GM19351 (cell line): ENCODE measurements around the gene TPSAB1.
"Not testable (repeated sequence)": the region's sequence is repeated elsewhere in the genome, so short reads cannot be mapped to it uniquely, and the experiment has no call there.

Source experiments
- ATAC-seq: cut with Tn5 transposase; IDR thresholded peaks from one replicate; pipeline ENCODE4 v1.9.1; 2021; ENCODE audit warnings: mild to moderate bottlenecking, moderate library complexity; ENCODE audit not compliant: unreplicated experiment

The TPSAB1 gene

GRCh38 chr16:1244881-1245280 is 4.4 kb downstream of the TPSAB1 start:
- ATAC-seq, result no peak

- ATAC-seq, result no peak
Measured at GRCh38 chr16:1245452-1246020, 5.0 kb downstream of the TPSAB1 start.

GRCh38 chr16:1247903-1248537 is 7.5 kb downstream of the TPSAB1 start:
- ATAC-seq, result not testable (repeated sequence)

GRCh38 chr16:1249031-1249755 is 8.7 kb downstream of the TPSAB1 start:
- not testable (repeated sequence) for ATAC-seq

GRCh38 chr16:1253701-1254364 is 13.3 kb downstream of the TPSAB1 start:
- ATAC-seq, result not testable (repeated sequence)

GRCh38 chr16:1254821-1255220 is 14.3 kb downstream of the TPSAB1 start:
- not testable (repeated sequence) for ATAC-seq

- ATAC-seq, result not testable (repeated sequence)
Measured at GRCh38 chr16:1255276-1256122, 15.0 kb downstream of the TPSAB1 start, which contains the start of gene TPSD1. Gene TPSD1 (plus strand): TSS chr16:1256069. CDS start chr16:1256281, 212 bp downstream.

DNA sequence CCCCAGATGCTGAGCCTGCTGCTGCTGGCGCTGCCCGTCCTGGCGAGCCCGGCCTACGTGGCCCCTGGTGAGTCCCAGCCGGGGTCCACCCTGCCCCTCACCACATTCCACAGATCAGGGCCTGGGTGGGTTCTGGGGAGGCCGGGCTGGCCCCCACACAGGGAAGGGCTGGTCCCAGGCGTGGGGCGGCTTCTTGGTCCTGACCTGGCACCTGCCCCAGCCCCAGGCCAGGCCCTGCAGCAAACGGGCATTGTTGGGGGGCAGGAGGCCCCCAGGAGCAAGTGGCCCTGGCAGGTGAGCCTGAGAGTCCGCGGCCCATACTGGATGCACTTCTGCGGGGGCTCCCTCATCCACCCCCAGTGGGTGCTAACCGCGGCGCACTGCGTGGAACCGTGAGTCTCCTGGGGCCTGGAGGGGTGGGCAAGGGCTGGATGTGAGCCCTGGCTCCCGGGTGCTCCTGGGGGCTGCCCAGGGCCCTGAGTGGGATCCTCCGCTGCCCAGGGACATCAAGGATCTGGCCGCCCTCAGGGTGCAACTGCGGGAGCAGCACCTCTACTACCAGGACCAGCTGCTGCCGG is 15.9 kb downstream of the TPSAB1 start:
- ATAC-seq, result not testable (repeated sequence)

DNA sequence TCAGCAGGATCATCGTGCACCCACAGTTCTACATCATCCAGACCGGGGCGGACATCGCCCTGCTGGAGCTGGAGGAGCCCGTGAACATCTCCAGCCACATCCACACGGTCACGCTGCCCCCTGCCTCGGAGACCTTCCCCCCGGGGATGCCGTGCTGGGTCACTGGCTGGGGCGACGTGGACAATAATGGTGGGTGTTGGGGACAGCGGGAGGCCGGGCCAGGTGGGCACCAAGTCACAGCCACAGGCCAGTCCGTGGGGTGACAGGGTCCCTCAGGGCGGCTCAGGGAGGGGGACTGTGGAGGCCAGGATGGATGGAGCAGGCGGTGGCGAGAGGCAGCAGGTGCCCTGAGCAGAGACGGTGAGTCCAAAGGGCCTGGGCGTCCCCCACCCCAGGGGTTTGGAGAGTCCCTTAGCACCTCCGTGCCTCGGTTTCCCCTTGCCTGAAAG is 16.4 kb downstream of the TPSAB1 start:
- ATAC-seq, result no peak

- ATAC-seq, result no peak
Measured at GRCh38 chr16:1257561-1258224, 17.2 kb downstream of the TPSAB1 start.

GRCh38 chr16:1258225-1258600 is 17.7 kb downstream of the TPSAB1 start:
- no peak for ATAC-seq

- no peak for ATAC-seq
Measured at GRCh38 chr16:1258906-1259759, 18.6 kb downstream of the TPSAB1 start.

DNA sequence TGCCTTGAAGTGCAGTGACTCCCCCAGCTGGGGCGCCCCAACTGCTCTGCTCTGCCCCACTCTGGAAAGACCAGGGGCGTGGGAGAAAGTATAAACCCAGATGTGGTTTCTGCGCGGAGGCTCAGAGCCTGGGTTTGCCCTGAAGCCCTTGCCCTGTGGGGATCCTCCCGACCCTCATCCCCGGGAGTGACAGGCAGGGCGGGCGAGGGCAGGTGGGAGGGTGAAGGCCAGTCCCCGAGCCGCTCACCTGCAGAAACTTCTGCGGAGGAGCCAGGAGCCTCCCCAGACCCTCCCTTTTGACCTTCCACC is 19.2 kb downstream of the TPSAB1 start:
- no peak for ATAC-seq

- ATAC-seq, result no peak
Measured at GRCh38 chr16:1260101-1260680, 19.7 kb downstream of the TPSAB1 start.

DNA sequence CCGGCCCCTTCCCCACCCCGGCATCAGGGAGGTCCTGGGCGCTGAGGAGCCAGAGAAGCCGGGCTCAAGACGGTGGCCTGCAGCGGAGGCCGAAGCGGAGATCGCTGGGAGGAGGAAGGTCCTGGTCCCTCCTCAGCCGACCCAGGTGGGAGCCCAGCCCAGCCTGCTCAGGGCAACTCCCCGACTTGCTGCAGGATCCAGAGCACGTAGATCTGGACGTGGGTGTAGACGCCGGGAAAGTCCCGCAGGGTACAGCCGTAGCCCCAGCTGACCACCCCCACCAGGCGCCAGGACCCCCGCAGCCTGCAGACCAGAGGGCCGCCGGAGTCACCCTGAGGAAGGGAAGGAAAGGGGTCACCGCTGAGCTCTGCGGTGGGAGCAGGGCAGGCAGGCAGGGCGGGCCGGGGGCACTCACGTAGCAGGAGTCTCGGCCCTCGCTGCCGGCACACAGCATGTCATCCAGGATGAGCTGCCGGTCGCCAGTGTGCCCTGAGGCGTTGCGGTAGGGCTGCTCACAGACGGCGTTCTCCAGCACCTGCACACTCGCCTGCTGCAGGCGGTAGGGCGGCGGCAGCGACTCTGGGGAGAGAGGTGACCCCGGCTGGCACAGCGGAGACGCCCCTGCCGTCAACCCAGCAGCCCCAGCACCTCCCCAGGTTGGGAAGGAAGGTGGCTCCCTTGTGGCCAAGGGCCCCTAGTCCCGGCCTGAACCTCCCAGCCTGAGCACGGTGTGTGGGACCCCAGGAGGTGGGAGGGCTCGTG is 20.8 kb downstream of the TPSAB1 start:
- ATAC-seq, result no peak

GRCh38 chr16:1262210-1262845 is 21.8 kb downstream of the TPSAB1 start:
- no peak for ATAC-seq

- ATAC-seq, result no peak
Measured at GRCh38 chr16:1262846-1263221, 22.3 kb downstream of the TPSAB1 start.
